DOHH2 (cell line): ENCODE results near the gene DNAH10.

Experiments used
- CTCF ChIP-seq: fragments of 200-600 bp; sonication (generic); IDR thresholded peaks from one replicate; pipeline ENCODE4 v1.5.1; 2014; ENCODE audit warnings: antibody characterized with exemption, mild to moderate bottlenecking, low read depth, low read length; ENCODE audit not compliant: poor library complexity, severe bottlenecking
- EZH2phosphoT487 ChIP-seq: fragments of 200-600 bp; sonication (generic); IDR thresholded peaks from 2 replicates; pipeline ENCODE4 v1.6.1; 2017; ENCODE audit warnings: borderline replicate concordance, mild to moderate bottlenecking, antibody characterized with exemption, low read length, moderate library complexity, mixed read lengths

DNA sequence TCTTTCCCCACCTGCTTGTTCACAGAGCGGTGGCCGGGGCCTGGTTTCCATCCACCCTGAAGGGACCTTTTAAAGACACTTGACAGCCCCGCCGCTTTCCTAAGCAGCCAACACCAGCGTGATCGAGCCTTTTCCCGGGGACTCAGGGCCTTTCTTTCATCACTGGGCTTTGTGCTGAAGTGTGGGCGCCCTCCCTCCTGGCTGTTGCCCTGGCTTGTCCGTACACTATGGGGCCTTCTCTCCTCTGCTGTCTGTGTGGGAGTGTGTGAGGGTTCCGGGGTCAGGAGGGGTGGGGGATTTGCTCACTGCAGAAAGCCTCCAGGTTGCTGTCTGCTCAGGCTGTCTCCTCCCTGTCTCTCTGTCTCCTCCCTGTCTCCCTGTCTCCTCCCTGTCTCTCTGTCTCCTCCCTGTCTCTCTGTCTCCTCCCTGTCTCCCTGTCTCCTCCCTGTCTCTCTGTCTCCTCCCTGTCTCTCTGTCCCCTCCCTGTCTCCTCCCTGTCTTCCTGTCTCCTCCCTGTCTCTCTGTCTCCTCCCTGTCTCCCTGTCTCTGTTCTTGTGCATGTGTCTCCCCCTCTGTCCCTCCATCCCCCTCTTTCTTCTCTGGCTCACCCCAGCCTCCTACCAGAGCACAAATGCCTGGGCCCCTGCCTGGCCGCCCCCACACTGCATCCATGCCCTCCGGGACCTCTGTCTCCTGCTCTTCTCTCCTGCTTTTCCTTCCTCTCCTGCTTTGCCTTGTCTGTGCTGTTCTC is 145.8 kb downstream of the DNAH10 start:
- TF ChIP-seq CTCF (no peak), EZH2phosphoT487 (no peak)
